NK-92 treated with Interleukin-12 subunit alpha and Interleukin-12 subunit beta, amount 100 ng/mL, for 24 hours (cell line): ENCODE data around the gene RAET1E.
"Not testable (repeated sequence)": the region's sequence is repeated elsewhere in the genome, so short reads cannot be mapped to it uniquely, and the experiment has no call there.

Experiments used
- DNase-seq: peaks from one replicate; lab custom pipeline; 2025; lab: John Stamatoyannopoulos, UW

Gene RAET1E

GRCh38 chr6:149861603-149862423 is 36.1 kb downstream of the RAET1E start:
- DNase-seq, result no peak

GRCh38 chr6:149860834-149861602 is 36.9 kb downstream of the RAET1E start:
- DNase-seq, result no peak

GRCh38 chr6:149860513-149860833 is 37.4 kb downstream of the RAET1E start:
- DNase-seq, result no peak

- DNase-seq, result no peak
Measured at GRCh38 chr6:149859938-149860337, 38.0 kb downstream of the RAET1E start.

GRCh38 chr6:149859368-149859767 is 38.5 kb downstream of the RAET1E start:
- DNase-seq, result no peak

- no peak for DNase-seq
Measured at GRCh38 chr6:149857541-149857940, 40.4 kb downstream of the RAET1E start.

GRCh38 chr6:149856256-149856994 is 41.5 kb downstream of the RAET1E start:
- DNase-seq, result no peak

- DNase-seq, result no peak
Measured at GRCh38 chr6:149855741-149856140, 42.2 kb downstream of the RAET1E start.

GRCh38 chr6:149855040-149855654 is 42.8 kb downstream of the RAET1E start:
- no peak for DNase-seq

GRCh38 chr6:149854532-149854931 is 43.4 kb downstream of the RAET1E start:
- DNase-seq, result no peak

- not testable (repeated sequence) for DNase-seq
Measured at GRCh38 chr6:149854017-149854416, 43.9 kb downstream of the RAET1E start.

- no peak for DNase-seq
Measured at GRCh38 chr6:149852881-149853280, 45.0 kb downstream of the RAET1E start.

- no peak for DNase-seq
Measured at GRCh38 chr6:149852180-149852579, 45.7 kb downstream of the RAET1E start.

GRCh38 chr6:149851461-149852110 is 46.3 kb downstream of the RAET1E start:
- no peak for DNase-seq

GRCh38 chr6:149848343-149848742 is 49.6 kb downstream of the RAET1E start:
- DNase-seq, result not testable (repeated sequence)
